ENCODE measurements around the gene SYF2.
A peak's percentile ranks its signal among the peaks of the same experiment; 100 is the strongest.

DNA sequence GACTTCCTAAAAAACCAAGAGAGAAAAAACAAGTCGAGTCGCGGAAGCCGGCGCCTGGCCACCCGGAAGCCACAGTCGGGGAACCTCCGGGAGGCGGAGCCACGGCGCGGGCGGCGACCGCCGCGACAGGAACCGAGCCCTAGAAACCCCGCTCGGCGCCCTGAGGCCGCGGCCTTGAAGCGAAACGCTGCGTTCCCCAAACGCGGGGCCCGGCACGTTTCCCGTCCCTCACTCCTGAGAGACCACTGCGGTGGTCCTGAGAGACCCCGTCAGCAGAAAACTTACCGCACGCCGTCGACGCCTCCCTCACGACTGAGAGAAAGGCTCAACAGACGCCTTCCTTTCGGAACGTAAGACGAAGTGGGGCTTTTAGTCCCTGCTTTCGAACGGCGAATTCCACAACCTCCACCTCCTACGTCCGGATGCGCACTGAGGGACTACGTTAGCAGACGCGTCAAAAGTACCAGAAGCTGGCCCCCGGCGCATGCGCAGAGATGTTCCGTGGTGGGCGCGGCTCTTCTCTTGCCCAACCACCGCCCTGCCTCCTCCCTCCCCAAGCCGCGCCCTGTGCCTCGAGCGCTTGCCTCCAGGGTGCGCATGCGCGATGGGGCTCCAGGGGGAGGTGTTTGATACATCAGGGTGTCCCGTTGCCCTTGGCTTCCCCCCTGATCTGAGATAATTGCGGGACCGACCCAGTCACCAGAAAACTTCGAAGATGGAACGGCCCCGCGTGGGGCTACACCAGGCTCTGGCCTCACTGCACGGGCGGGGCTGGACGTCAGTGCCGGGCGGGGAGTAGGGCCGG is 14.9 kb upstream of the SYF2 start, which contains the start of gene RSRP1:
- no peak for TF ChIP-seq EP300 (IDR thresholded peaks at IDR 0.05; ENCODE audit: low read depth)
- TF ChIP-seq CTCF (IDR thresholded peaks at IDR 0.05), result peak in 4 of 5 experiments; percentile 4 to 60 (median 31)
- TF ChIP-seq POLR2AphosphoS5 (IDR thresholded peaks at IDR 0.05), result peak; percentile 99 to 100 (median 100)
- peak; percentile 100 for TF ChIP-seq POLR2A (IDR thresholded peaks at IDR 0.05)

Data from transverse colon (tissue), 4 donors.